Measurements from ENCODE around the gene RNU1-3. TPM values are rescaled to one million over a fixed set of nuclear protein-coding genes. Genes with fewer than 3 reads are reported as not detected.
"Not testable (repeated sequence)": the region's sequence is repeated elsewhere in the genome, so short reads cannot be mapped to it uniquely, and the experiment has no call there.

The RNU1-3 gene
- total and polyA plus RNA-seq, 5 donors from 2014 or later = 23.7 to 3,278 TPM; not detected in 3

DNA sequence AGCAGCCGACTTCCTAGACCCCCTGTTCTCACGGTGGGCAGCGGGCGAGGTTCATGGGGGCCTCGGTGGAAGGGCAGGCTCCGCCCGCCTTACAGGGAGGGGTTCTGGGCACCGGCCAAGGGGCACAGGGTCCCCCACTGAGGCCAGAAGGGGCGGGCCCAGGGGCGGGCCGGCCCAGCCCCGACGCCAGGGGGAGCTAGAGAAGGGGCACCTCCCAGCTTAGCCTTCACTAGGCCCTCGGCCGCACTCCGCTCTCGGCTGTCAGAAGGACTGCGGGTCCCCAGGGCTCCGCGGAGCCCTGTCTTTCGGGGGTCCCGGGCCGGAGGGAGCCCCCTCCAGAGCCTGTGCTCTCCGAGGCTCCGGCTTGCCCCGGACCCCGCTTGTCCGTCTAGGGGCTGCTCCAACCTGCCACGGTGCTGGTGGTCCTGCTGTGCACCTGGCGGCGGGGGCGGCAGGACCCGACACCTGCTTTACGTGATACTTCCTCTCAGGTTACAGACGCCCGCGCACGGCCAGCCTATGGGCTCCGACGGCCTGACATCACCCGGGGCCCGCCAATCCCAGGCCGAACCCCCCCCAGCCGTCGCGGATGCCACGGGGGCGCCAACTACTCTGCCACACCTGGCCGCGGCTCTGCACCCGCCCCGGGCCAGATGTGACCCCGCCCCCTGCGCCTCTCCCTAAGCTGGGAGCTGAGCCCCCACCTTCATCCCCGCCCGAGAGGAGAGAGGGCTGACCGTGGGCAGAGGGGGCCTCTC is 33.6 kb upstream of the RNU1-3 start:
- H3K9me3 ChIP-seq (ENCODE audit: control insufficient read depth in 2 of 2, low read length in 2 of 2); H3K4me3 ChIP-seq (ENCODE audit: low read depth, low read length); H3K27ac Mint-ChIP-seq; H3K9me3 Mint-ChIP-seq; H3K4me3 Mint-ChIP-seq; H3K27me3 ChIP-seq (ENCODE audit: control insufficient read depth, insufficient read depth, low read length); H3K27me3 Mint-ChIP-seq; H3K36me3 ChIP-seq (ENCODE audit: control insufficient read depth, insufficient read depth, low read length); H3K4me1 Mint-ChIP-seq; H3K36me3 Mint-ChIP-seq; H3K27ac ChIP-seq (ENCODE audit: insufficient read depth, low read length, poor library complexity, severe bottlenecking); H3K4me1 ChIP-seq (ENCODE audit: control insufficient read depth, insufficient read depth, low read length, poor library complexity, severe bottlenecking); DNase-seq: not testable (repeated sequence)
- ATAC-seq (ENCODE audit: low read depth in 2 of 2) = peak; percentile 34 to 44

DNA sequence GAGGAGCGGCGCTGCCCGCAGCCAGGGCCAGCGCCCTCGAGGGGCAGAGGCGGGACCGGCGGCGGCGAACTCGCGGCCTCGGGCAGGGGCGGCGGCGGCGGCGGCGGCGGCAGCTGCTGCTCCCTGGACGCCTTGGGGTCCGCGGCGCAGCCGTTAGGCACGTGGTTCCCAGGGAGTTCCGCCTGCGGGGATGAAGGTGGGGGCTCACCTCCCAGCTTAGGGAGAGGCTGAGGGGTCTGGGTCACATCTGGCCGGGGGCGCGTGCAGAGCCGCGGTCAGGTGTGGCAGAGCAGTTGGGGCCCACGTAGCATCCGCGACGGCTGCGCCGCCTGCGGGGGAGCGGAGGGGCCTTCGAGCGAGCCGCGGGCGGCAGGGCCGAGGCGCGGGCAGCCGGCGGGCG is 32.7 kb upstream of the RNU1-3 start:
- DNase-seq; H3K4me1 ChIP-seq (ENCODE audit: control insufficient read depth, insufficient read depth, low read length, poor library complexity, severe bottlenecking); H3K27me3 Mint-ChIP-seq; H3K36me3 ChIP-seq (ENCODE audit: control insufficient read depth, insufficient read depth, low read length); ATAC-seq (ENCODE audit: low read depth in 2 of 2); H3K36me3 Mint-ChIP-seq; H3K27me3 ChIP-seq (ENCODE audit: control insufficient read depth, insufficient read depth, low read length); H3K4me3 Mint-ChIP-seq; H3K4me3 ChIP-seq (ENCODE audit: low read depth, low read length); H3K4me1 Mint-ChIP-seq; H3K9me3 Mint-ChIP-seq; H3K27ac ChIP-seq (ENCODE audit: insufficient read depth, low read length, poor library complexity, severe bottlenecking); H3K9me3 ChIP-seq (ENCODE audit: control insufficient read depth in 2 of 2, low read length in 2 of 2); H3K27ac Mint-ChIP-seq: not testable (repeated sequence)

DNA sequence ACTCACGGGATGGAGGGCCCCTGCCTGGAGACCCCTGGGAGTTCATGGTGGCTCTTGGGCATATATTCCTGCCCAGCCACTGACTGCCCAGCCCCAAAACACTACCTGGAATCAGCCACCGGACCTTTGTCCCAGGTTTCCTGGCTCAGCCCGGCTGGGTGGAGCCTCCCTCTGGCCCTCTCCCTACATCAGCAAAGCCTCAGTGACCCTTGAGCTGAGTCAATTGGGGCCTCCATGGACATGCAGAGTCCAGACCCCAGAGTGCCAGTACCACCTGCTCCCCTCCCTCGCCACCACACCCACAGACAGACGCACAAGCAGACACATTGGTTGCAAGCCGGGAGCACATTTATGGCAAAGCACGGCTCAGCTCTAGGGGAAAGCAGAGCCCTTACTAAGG is 30.4 kb upstream of the RNU1-3 start:
- not testable (repeated sequence) for H3K27me3 ChIP-seq (ENCODE audit: control insufficient read depth, insufficient read depth, low read length); H3K9me3 Mint-ChIP-seq; H3K4me3 Mint-ChIP-seq; H3K4me1 Mint-ChIP-seq; H3K27ac ChIP-seq (ENCODE audit: insufficient read depth, low read length, poor library complexity, severe bottlenecking); H3K27ac Mint-ChIP-seq; H3K27me3 Mint-ChIP-seq; H3K36me3 Mint-ChIP-seq; ATAC-seq (ENCODE audit: low read depth in 2 of 2); DNase-seq; H3K4me3 ChIP-seq (ENCODE audit: low read depth, low read length); H3K36me3 ChIP-seq (ENCODE audit: control insufficient read depth, insufficient read depth, low read length); H3K4me1 ChIP-seq (ENCODE audit: control insufficient read depth, insufficient read depth, low read length, poor library complexity, severe bottlenecking); H3K9me3 ChIP-seq (ENCODE audit: control insufficient read depth in 2 of 2, low read length in 2 of 2)

DNA sequence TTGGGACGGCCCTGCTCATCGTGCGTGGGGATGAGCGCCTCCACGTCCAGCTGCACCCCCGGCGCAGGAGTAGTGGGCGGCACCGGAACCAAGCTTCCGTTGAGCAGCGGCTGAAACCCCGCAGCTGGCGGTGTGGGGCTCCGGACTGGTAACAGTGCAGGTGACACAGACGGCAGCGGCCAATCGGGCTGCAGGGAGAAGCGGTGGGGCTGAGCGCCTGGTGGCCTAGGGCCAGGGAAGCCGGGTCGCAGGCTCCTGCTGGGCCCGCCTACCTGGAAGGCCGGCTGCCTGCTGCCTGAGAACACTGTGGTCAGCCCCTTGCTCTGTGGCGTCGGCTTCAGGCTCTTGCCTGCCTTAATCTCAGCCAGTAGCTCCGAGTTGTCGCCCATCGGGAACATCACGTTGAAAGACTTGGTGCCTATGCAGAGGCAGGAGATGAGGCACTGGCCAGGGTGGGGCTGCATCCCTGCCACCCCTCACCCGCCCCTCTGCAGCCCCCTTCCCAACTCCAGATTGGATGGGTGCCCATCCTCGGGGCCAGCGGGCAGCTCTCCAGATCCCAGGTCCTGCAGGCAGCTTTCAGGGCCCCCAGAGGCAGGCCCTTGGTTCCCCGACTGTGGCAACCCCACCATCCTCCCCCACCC is 29.9 kb upstream of the RNU1-3 start:
- not testable (repeated sequence) for H3K4me3 Mint-ChIP-seq; H3K4me1 ChIP-seq (ENCODE audit: control insufficient read depth, insufficient read depth, low read length, poor library complexity, severe bottlenecking); H3K9me3 Mint-ChIP-seq; H3K36me3 Mint-ChIP-seq; H3K27ac ChIP-seq (ENCODE audit: insufficient read depth, low read length, poor library complexity, severe bottlenecking); ATAC-seq (ENCODE audit: low read depth in 2 of 2); H3K27me3 Mint-ChIP-seq; H3K4me1 Mint-ChIP-seq; H3K9me3 ChIP-seq (ENCODE audit: control insufficient read depth in 2 of 2, low read length in 2 of 2); H3K36me3 ChIP-seq (ENCODE audit: control insufficient read depth, insufficient read depth, low read length); H3K27me3 ChIP-seq (ENCODE audit: control insufficient read depth, insufficient read depth, low read length); DNase-seq; H3K4me3 ChIP-seq (ENCODE audit: low read depth, low read length); H3K27ac Mint-ChIP-seq

DNA sequence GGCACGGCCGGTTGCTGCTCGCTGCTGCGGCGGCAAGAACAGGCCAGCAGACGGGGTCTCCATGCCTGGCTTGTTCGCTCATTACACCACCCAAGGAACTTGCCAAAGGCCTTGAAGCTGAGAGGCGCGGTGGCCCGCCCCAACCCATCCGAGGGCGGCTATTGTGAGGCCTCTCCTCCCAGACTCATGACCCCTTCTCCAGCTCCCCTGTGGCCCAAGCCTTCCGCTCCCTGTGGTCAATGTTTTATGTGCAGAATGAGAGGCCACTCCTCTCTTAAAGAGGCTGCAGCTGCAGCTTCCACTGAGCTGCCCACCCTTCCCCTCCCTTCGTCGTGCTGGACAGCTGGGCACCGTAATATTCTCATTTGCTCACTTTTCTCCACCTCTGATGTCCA is 27.6 kb upstream of the RNU1-3 start:
- H3K36me3 ChIP-seq (ENCODE audit: control insufficient read depth, insufficient read depth, low read length); H3K4me3 ChIP-seq (ENCODE audit: low read depth, low read length); H3K9me3 Mint-ChIP-seq; H3K27ac Mint-ChIP-seq; H3K27ac ChIP-seq (ENCODE audit: insufficient read depth, low read length, poor library complexity, severe bottlenecking); ATAC-seq (ENCODE audit: low read depth in 2 of 2); H3K27me3 Mint-ChIP-seq; H3K36me3 Mint-ChIP-seq; H3K4me1 Mint-ChIP-seq; H3K27me3 ChIP-seq (ENCODE audit: control insufficient read depth, insufficient read depth, low read length); H3K4me3 Mint-ChIP-seq; H3K9me3 ChIP-seq (ENCODE audit: control insufficient read depth in 2 of 2, low read length in 2 of 2); DNase-seq; H3K4me1 ChIP-seq (ENCODE audit: control insufficient read depth, insufficient read depth, low read length, poor library complexity, severe bottlenecking): not testable (repeated sequence)

DNA sequence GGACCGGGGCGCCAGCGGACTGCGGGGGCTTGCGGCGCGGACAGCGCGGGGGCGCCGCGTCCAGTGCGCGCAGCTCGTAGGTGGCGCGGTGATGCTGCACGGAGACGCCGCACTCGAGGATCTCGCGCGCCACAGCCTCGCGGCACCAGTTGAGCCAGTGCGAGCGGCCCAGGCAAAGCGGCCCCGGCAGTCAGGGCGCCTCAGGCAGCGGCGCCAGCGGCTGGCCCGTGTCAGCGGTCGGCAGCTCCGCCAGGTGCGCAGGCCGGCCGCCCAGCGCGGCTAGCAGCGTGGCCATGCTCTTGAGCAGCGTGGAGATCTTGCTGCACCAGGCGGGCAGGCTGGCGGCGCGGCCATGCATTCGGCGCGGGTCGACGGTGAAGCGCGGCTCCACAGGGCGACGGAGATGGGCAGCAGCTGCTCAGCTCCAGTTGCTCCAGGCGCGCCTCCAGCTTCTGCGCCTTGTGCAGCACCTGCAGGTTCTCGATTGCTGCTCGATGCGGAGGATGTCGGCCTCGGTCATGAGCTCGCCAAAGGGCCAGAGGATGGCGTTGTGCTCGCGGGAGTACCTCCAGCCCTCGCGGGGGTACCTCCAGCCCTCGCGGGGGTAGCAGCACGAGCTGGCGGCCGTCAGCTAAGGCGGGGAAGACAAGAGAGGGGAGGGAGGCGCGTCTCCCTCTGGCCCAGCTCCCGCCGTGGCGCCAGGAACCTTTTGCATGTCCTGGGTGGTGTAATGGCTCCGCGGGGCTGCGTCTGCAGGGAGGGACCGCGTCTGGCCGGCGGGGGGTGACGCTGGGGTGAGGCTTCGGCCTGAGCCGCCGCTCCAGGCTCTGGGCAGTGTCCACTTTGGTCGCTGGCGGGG is 26.9 kb upstream of the RNU1-3 start:
- H3K4me1 Mint-ChIP-seq; H3K4me1 ChIP-seq (ENCODE audit: control insufficient read depth, insufficient read depth, low read length, poor library complexity, severe bottlenecking); DNase-seq; H3K27me3 Mint-ChIP-seq; H3K27me3 ChIP-seq (ENCODE audit: control insufficient read depth, insufficient read depth, low read length); H3K27ac ChIP-seq (ENCODE audit: insufficient read depth, low read length, poor library complexity, severe bottlenecking); ATAC-seq (ENCODE audit: low read depth in 2 of 2); H3K4me3 ChIP-seq (ENCODE audit: low read depth, low read length); H3K27ac Mint-ChIP-seq; H3K9me3 Mint-ChIP-seq; H3K4me3 Mint-ChIP-seq; H3K9me3 ChIP-seq (ENCODE audit: control insufficient read depth in 2 of 2, low read length in 2 of 2); H3K36me3 Mint-ChIP-seq; H3K36me3 ChIP-seq (ENCODE audit: control insufficient read depth, insufficient read depth, low read length): not testable (repeated sequence)

DNA sequence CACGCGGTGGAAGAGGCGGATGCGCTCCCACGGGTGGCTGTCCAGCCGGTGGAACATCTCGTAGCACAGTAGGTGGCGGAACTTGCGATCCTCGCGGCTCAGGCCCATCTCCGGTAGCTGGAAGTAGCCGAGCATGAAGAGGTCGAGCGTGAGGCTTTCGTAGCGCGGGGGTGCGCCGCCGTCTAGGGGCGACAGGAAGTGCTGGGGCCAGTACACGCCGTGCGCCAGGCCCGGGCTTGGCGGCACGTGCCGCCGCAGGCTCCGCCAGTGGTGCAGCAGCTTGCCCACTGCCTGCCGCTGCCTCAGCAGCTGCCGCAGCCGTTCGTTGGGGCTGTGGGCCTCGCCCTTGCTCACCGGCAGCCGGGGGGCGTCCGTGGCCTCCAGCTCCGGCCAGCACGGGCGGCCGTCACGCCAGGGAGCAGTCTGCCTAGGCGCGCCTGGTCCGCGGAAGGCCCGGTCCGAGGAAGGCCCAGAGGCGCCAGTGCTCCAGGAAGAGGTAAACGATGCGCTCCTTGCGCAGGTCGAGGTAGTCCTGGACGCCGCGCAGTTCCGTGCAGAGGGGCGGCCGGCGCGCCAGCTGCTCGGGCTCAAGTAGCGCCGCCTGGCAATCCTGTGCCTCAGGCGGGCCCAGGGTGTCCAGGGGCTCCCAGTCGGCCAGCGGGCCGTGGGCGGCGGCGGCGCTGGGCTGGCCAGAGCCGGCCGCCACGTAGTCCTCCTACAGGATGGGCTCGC is 26.1 kb upstream of the RNU1-3 start:
- not testable (repeated sequence) for H3K36me3 Mint-ChIP-seq; H3K4me3 ChIP-seq (ENCODE audit: low read depth, low read length); H3K27me3 Mint-ChIP-seq; H3K27ac ChIP-seq (ENCODE audit: insufficient read depth, low read length, poor library complexity, severe bottlenecking); H3K27me3 ChIP-seq (ENCODE audit: control insufficient read depth, insufficient read depth, low read length); H3K4me3 Mint-ChIP-seq; H3K9me3 Mint-ChIP-seq; H3K27ac Mint-ChIP-seq; DNase-seq; H3K9me3 ChIP-seq (ENCODE audit: control insufficient read depth in 2 of 2, low read length in 2 of 2); ATAC-seq (ENCODE audit: low read depth in 2 of 2); H3K4me1 Mint-ChIP-seq; H3K36me3 ChIP-seq (ENCODE audit: control insufficient read depth, insufficient read depth, low read length); H3K4me1 ChIP-seq (ENCODE audit: control insufficient read depth, insufficient read depth, low read length, poor library complexity, severe bottlenecking)
